Stimulated activated CD4-positive, alpha-beta T cell treated with anti-CD3 and anti-CD28 coated beads, Interleukin-15, amount 100 ng/mL, for 24 hours (primary cell): ENCODE data around the gene GRIA3.
"Not testable (repeated sequence)": the region's sequence is repeated elsewhere in the genome, so short reads cannot be mapped to it uniquely, and the experiment has no call there.

Experiments used
- DNase-seq: peaks from one replicate; pipeline ENCODE4 v3.0.0-alpha.2; 2020

GRIA3 gene

GRCh38 chrX:123282241-123282640 is 98.2 kb downstream of the GRIA3 start:
- DNase-seq, result no peak

DNA sequence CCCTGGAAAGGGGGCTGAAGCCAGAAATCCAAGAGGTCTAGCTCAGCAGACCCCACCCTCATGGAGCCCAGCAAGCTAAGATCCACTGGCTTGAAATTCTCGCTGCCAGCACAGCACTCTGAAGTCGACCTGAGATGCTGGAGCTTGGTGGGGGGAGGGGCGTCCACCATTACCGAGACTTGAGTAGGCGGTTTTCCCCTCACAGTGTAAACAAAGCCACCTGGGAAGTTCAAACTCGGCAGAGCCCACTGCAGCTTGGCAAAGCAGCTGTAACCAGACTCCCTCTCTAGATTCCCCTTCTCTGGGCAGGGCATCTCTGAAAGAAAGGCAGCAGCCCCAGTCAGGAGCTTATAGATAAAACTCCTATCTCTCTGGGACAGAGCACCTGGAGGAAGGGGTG is 99.3 kb downstream of the GRIA3 start:
- not testable (repeated sequence) for DNase-seq

DNA sequence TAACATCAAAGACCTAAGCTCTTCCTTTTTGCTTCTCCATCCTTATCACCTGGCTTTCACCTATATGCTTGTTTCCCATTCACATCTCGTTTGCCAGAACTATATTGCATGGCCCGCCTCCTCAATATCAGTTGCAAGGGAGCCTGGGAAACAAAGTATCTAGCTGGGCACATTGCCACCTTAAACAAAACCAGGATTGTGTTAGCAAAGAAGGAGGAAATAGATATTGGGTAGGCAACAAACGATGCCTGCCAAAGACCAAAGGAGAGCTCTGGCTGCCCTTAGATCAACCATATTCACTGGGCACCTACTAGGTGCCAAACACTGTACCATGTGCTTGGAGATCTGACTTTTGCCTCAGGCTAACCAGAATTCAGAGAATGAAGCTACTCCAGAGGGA is 107.5 kb downstream of the GRIA3 start:
- DNase-seq, result no peak

GRCh38 chrX:123298026-123298425 is 113.9 kb downstream of the GRIA3 start:
- DNase-seq, result no peak

- DNase-seq, result no peak
These were observed 119.4 kb downstream of the GRIA3 start for GRCh38 chrX:123303429-123303828.

DNA sequence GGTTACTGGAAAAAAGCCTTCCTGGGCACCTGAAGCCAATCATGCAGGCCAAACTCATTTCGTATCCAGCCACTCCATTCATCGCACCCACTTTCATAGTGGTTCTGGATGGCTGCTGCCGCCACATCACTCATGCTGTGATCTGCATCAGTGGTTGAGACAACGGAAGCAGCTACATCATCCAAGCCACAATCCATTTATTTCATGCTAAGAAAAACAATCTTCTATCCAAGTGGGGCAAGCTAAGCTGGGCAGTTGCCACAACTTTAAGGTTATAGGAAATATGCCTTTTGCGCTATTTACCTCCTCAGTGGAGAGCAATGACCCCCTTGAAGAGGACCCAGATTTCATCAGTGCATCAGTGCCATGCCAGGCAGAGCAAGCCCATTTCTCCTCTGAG is 124.6 kb downstream of the GRIA3 start:
- DNase-seq, result no peak

- DNase-seq, result no peak
These were observed 126.0 kb downstream of the GRIA3 start for GRCh38 chrX:123310112-123310511.

DNA sequence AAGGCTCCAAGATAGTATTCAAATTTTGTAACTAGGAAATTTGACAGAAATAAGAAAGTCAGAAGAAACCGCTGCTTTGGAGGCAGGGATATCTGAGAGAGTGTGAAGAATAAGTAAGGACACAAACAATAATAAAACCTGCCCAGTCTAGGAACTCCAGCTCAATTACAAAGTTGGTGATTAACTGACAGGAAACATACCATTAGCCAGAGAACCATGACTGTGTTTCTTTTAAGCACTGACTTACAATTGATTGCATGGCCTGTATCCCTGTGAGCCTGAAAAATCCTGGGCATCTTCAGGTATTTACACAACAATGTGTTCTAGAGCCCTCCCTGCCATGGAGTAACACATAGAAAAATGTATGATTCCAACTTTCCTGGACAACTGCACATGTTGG is 127.4 kb downstream of the GRIA3 start:
- no peak for DNase-seq

- no peak for DNase-seq
These were observed 129.4 kb downstream of the GRIA3 start for GRCh38 chrX:123313486-123313885.

GRCh38 chrX:123320622-123321021 is 136.5 kb downstream of the GRIA3 start:
- DNase-seq, result no peak

- no peak for DNase-seq
These were observed 138.5 kb downstream of the GRIA3 start for GRCh38 chrX:123322536-123322935.

DNA sequence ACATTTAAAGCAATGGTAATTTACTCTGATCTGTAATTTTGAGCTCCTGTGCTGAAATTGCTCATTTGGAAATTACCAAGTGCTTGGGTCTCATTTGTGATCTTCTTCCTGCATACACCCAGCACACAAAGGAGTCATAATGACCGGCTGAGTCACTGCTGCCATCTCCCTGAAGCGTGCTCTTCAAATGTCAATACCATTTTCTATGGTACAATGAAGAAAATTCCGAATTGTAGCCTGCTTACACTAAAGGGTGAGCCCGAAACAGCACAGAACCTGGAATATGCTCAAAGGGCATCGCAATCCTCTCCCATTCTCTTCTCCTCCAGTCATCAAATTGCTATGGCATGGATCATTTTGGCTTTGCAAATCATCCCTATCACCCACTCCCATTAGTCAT is 140.5 kb downstream of the GRIA3 start:
- no peak for DNase-seq

GRCh38 chrX:123330229-123330942 is 146.3 kb downstream of the GRIA3 start:
- DNase-seq, result no peak

GRCh38 chrX:123331349-123331748 is 147.3 kb downstream of the GRIA3 start:
- DNase-seq, result no peak

- no peak for DNase-seq
These were observed 147.8 kb downstream of the GRIA3 start for GRCh38 chrX:123331859-123332258.

DNA sequence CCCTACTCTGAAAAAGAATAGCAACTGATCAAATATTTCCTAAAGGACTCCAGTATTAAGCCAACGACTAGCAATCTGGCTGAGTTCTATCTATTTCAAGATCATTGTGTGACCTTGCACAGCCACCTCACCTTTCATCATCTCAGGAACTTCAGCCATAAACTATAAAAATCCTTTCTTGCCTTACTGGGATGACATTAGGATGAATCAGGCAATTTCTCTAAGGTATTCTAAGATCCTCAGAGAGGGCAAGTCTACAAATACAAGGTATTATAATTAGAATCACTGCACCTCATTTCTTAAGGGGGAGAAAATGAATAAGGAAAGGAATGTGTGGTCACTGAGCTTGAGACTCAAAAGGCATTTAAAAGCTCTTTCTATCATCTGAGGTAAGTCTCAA is 152.6 kb downstream of the GRIA3 start:
- DNase-seq, result no peak

GRCh38 chrX:123337886-123338639 is 154.0 kb downstream of the GRIA3 start:
- no peak for DNase-seq

GRCh38 chrX:123339221-123339905 is 155.3 kb downstream of the GRIA3 start:
- no peak for DNase-seq

DNA sequence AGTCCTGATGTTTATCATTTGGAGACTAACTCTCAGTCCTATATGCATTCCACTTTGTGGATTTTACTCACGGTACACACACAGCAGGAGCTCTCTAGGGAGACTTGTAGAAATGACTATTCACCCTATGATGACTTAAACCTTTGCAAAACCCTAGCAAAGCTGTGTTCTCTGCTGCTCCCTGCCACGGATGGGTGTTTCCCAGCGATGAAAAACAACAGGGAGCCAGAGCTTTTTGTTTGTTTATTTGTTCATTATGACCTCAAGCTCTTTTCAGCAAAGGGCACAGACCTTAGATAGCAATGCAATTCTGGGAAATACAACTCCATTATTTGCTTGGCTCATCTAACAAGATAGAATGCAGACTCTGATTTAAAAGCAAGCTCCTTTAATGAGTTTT is 156.6 kb downstream of the GRIA3 start:
- no peak for DNase-seq

GRCh38 chrX:123348468-123348867 is 164.4 kb downstream of the GRIA3 start:
- no peak for DNase-seq

DNA sequence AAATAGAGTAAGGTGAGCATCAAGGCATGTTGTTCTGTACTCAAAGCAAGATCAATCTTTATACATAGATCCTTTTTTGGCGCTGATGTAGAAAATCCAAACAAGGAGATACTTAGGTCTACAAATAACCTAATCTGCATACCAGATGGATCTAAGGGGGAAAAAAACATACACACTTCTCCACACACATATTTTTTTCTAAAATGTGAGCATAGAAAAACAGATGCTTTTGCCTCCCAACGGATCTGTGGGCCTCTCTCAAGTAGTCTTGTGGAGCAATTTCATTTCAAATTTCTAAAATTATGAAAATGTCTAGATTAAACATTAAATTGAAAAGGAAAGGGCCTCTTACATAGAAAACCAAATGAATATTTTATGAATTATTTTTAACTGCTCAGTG is 166.1 kb downstream of the GRIA3 start:
- no peak for DNase-seq

DNA sequence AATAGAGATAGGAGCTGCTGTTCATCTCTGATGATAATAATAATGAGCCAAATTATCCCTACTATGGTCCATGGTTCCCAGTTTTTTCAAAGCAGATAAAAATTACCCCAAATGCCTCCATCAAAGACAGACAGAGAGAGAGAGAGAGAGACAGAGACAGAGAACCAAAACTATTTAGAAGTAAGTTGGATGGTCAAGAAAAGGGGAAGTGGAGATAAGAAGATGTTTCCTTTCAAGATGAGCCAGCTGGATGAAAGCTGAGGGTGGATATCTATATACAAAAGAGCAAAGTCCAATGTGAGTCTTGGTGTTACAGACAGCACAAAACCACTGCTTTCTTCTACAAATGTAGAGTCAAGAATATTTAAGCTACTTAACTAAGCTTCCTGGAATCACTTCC is 173.9 kb downstream of the GRIA3 start:
- DNase-seq, result no peak

DNA sequence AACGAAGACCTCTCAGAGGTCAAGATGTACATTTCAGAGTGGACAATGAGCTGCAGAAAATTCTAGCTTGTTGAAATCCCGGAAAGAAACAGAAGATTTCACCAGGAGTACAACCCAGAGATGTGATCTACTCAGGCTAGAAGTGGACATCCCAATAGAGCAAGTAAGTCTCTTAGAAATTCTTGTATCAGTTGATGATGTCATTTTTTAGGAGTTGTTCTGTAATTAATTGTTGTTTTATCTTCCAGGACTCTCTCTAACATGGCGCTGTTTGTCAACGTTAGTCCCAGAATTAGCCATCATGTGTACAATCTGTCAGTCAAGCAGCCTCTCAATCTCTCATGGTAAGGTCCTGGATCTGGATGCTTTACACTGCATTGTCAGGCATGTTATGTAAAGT is 174.4 kb downstream of the GRIA3 start:
- no peak for DNase-seq

- DNase-seq, result no peak
These were observed 177.3 kb downstream of the GRIA3 start for GRCh38 chrX:123361371-123361770.
